DND-41 (cell line): Measurements from ENCODE around the gene ZNF213.

Source experiments
- ATAC-seq: fragments of 200-7000 bp; cut with Tn5 transposase; 3 replicates; pipeline ENCODE4 v1.9.1; 2021; ENCODE audit warnings: low read depth; ENCODE audit not compliant: insufficient read depth
- DNase-seq: peaks from one replicate; pipeline ENCODE4 v3.0.0-alpha.2; 2020
- H2AFZ ChIP-seq: 2 replicates; pipeline ENCODE4 v1.6.0; 2012; ENCODE audit warnings: low read depth, low read length
- H3K27ac ChIP-seq: 2 replicates; pipeline ENCODE4 v1.5.1; 2012; ENCODE audit warnings: low read length, inconsistent platforms
- H3K27me3 ChIP-seq: fragments of 200-600 bp; sonication (generic); 2 replicates; pipeline ENCODE4 v1.6.0; 2012; ENCODE audit warnings: low read length, mild to moderate bottlenecking, inconsistent platforms; ENCODE audit not compliant: insufficient read depth, poor library complexity
- H3K36me3 ChIP-seq: 2 replicates; pipeline ENCODE4 v1.5.1; 2012; ENCODE audit warnings: low read length, inconsistent platforms; ENCODE audit not compliant: insufficient read depth
- H3K4me1 ChIP-seq: 2 replicates; pipeline ENCODE4 v1.5.1; 2012; ENCODE audit warnings: mild to moderate bottlenecking, low read length; ENCODE audit not compliant: insufficient read depth
- H3K4me2 ChIP-seq: 2 replicates; pipeline ENCODE4 v1.6.0; 2012; ENCODE audit warnings: mild to moderate bottlenecking, moderate library complexity, low read length, inconsistent platforms; ENCODE audit not compliant: insufficient read depth
- H3K4me3 ChIP-seq, 2 experiments: fragments of 200-600 bp in 1 of 2; shearing (Covaris generic) in 1 of 2; 2 replicates each; pipeline ENCODE4 v1.5.1; 2012 to 2016; ENCODE audit warnings: inconsistent platforms in 2 of 2, low read length in 2 of 2, mild to moderate bottlenecking in 2 of 2, low read depth in 1 of 2, moderate library complexity in 1 of 2
- H3K79me2 ChIP-seq: 2 replicates; pipeline ENCODE4 v1.6.0; 2012; ENCODE audit warnings: low read length, inconsistent platforms; ENCODE audit not compliant: insufficient read depth
- H3K9ac ChIP-seq: 2 replicates; pipeline ENCODE4 v1.6.0; 2012; ENCODE audit warnings: low read depth, mild to moderate bottlenecking, inconsistent platforms, low read length, moderate library complexity
- H3K9me3 ChIP-seq: 2 replicates; pipeline ENCODE4 v1.5.1; 2012; ENCODE audit warnings: low read length, moderate library complexity, mild to moderate bottlenecking, inconsistent platforms; ENCODE audit not compliant: insufficient read depth, severe bottlenecking
- H4K20me1 ChIP-seq: 2 replicates; pipeline ENCODE4 v1.6.0; 2012; ENCODE audit warnings: low read length; ENCODE audit not compliant: insufficient read depth
- EZH2 ChIP-seq: IDR thresholded peaks from 3 replicates; pipeline ENCODE4 v1.6.1; 2012; ENCODE audit warnings: borderline replicate concordance, low read depth, mild to moderate bottlenecking, moderate library complexity, low read length, inconsistent platforms; ENCODE audit not compliant: severe bottlenecking
- TF ChIP-seq, protein P1 (sequence below): IDR thresholded peaks from 2 replicates; pipeline ENCODE4 v1.5.1; 2012; ENCODE audit warnings: borderline replicate concordance, low read length, moderate library complexity, mild to moderate bottlenecking; ENCODE audit not compliant: poor library complexity, severe bottlenecking; ENCODE audit errors: extremely low read depth

Gene ZNF213

DNA sequence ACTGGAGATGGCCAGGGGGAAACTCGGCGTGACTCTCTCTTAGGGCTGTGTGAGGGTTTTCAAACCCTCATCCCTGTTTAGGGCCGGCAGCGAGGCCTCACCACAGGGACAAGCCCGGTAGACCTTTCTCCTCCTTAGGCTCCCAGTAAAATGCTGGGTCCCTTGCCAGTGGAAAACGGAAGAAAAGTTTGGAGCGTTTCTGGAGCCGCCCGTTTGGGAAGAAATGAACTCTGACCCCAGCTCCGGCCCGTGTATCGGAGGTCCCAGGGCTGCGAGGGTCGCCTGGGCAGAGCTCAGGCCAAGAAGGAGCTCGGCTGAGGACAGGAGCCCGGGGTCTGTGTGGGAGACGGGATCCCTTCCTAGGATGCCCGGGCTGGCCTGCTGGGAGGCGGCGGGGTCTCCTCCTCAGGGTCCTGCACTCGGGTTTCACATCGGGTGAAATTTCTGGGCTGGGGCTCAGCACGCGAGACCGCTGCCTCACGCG lies 23.2 kb downstream of the ZNF213 start:
- Histone ChIP-seq H3K4me2 (peak overlapping the region; percentile 96), H3K27me3 (no peaks in the 10 kb centered on the region), H3K9ac (peak overlapping the region; percentile 70), H3K27ac (no peak overlapping the region), H3K9me3 (no peaks in the 10 kb centered on the region), H3K79me2 (no peaks in the 10 kb centered on the region), H4K20me1 (no peaks in the 10 kb centered on the region; the same call in 1 of the 2 replicates), H3K4me1 (peaks cover 24% of the 10 kb centered on the region), H3K36me3 (no peaks in the 10 kb centered on the region), H2AFZ (peak overlapping the region; percentile 95), H3K4me3 (peak overlapping the region in 1 of 2 experiments; percentile 74; a peak in 2 of 4 replicates)
- TF ChIP-seq, protein P1, sequence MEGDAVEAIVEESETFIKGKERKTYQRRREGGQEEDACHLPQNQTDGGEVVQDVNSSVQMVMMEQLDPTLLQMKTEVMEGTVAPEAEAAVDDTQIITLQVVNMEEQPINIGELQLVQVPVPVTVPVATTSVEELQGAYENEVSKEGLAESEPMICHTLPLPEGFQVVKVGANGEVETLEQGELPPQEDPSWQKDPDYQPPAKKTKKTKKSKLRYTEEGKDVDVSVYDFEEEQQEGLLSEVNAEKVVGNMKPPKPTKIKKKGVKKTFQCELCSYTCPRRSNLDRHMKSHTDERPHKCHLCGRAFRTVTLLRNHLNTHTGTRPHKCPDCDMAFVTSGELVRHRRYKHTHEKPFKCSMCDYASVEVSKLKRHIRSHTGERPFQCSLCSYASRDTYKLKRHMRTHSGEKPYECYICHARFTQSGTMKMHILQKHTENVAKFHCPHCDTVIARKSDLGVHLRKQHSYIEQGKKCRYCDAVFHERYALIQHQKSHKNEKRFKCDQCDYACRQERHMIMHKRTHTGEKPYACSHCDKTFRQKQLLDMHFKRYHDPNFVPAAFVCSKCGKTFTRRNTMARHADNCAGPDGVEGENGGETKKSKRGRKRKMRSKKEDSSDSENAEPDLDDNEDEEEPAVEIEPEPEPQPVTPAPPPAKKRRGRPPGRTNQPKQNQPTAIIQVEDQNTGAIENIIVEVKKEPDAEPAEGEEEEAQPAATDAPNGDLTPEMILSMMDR: no peak
- no peak for TF ChIP-seq EZH2
- DNase-seq (no peak), ATAC-seq (no peak)

DNA sequence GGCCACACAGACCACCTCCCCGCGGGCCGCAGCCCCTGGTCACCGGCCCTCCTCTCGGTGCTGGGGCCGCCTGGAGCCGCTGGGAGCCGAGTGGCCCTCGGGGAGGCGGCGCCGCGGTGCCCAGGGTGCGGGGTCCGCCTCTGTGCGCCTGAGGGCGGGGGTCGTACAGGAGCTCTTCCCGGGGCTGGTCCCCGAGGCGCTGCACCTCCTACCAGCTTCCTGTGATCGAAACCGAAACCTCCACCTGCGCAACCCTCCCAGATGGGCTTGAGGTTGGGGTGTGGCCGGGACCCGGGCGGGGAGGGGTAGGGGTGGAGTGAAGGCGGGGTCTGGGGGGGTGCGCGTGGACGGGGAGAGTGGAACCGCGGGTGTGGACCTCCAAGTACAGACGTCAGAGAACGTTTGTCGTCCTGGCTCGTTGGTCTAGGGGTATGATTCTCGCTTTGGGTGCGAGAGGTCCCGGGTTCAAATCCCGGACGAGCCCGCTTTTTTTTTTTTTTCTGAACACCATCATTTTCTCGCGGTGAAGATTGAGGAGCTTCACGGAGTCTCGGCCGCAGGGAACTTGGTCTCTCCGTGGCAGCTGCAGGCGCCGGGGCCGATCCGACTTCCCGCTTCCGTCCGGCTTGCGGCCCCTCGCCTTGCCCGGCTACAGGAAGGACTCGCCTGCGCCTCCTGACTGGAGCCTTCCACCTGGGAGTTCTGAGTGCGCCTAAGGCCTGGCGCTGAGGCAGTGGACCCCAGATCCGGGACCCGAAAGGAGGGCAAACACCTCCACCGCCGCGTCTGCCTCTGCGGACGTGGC lies 23.9 kb downstream of the ZNF213 start:
- no peaks in the 10 kb centered on the region for H3K9me3 ChIP-seq
- H3K9ac ChIP-seq: peak overlapping the region; percentile 70
- peak overlapping the region; percentile 75 for H3K27ac ChIP-seq
- peak overlapping the region; percentile 95 for H2AFZ ChIP-seq
- DNase-seq (peak; percentile 91), ATAC-seq (peak; percentile 93)
- peak overlapping the region; percentile 55 to 74 for H3K4me3 ChIP-seq
- H3K4me2 ChIP-seq: peak overlapping the region; percentile 96
- no peaks in the 10 kb centered on the region for H3K36me3 ChIP-seq
- no peak for TF ChIP-seq EZH2
- TF ChIP-seq, protein P1: no peak
- H3K4me1 ChIP-seq: peaks cover 24% of the 10 kb centered on the region
- H3K27me3 ChIP-seq: no peaks in the 10 kb centered on the region
- no peaks in the 10 kb centered on the region; the same call in 1 of the 2 replicates for H4K20me1 ChIP-seq
- H3K79me2 ChIP-seq: no peaks in the 10 kb centered on the region

DNA sequence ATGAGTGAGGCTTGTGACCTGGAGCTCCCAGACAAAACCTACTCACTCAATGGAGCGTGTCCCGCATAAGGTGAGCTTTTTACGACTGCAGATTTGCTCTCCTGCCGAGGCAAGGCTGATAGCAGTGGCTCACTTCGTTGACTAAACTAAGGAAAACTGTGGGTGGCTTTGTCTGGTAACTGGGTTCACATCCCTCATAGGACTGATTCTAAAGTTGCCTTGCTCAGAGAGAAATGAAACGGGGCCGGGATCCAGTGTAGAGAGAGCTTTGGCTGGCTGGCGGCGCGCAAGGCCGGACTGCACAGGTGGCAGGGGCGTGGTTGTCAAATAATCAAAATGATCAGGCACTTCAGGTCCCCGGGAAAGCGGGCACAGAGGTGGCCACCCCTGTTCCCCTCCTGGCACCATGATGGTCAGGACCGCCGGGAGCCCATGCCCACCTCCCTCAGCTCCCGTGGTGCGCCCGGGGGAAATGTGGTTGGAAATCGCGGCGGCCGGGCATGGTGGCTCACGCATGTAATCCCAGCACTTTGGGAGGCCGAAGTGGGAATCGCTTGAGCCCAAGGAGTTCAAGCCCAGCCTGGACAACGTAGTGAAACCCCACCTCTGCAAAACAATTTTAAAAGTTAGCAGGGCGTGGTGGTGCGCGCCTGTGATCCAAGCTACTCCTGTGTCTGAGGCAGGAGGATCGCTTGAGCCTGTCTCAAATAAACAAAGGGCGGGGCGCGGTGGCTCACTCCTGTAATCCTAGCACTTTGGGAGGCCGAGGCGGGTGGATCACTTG lies 26.6 kb downstream of the ZNF213 start:
- Histone ChIP-seq H3K4me1 (peaks cover 35% of the 10 kb centered on the region), H2AFZ (no peak overlapping the region), H4K20me1 (no peaks in the 10 kb centered on the region; the same call in 1 of the 2 replicates), H3K9me3 (no peaks in the 10 kb centered on the region), H3K9ac (no peak overlapping the region), H3K4me3 (no peak overlapping the region), H3K27ac (no peak overlapping the region), H3K79me2 (no peaks in the 10 kb centered on the region), H3K27me3 (no peaks in the 10 kb centered on the region), H3K36me3 (no peaks in the 10 kb centered on the region), H3K4me2 (no peak overlapping the region)
- no peak for TF ChIP-seq EZH2
- TF ChIP-seq, protein P1: no peak
- DNase-seq: no peak
- ATAC-seq: no peak
